DMS114 treated with DMSO at 0.1 percent for 48 hours (cell line): Measurements from ENCODE around the gene ASZ1.

Source experiments
- DNase-seq: peaks from one replicate; lab custom pipeline; 2025; ENCODE audit not compliant: unreplicated experiment; lab: John Stamatoyannopoulos, UW

ASZ1 gene

DNA sequence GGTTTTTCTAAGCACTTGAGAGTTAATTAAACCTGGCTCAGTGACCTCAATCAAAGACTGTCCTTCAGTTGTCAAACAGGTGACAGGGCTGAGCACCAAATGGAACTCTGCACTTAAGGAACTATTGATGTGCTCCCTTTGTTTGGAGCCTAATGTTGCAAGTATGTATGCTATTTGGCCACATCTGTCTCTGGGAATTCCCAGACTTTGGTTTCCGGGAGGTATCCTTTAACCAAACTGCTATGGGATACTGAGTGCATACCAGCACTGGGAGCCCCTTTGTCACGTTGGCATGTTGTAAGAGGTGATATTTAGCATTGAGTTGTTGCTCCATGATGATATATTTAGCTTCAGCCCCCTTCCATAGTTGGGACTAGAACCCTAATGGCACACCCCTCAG lies 25.2 kb downstream of the ASZ1 start:
- DNase-seq, result no peak

DNA sequence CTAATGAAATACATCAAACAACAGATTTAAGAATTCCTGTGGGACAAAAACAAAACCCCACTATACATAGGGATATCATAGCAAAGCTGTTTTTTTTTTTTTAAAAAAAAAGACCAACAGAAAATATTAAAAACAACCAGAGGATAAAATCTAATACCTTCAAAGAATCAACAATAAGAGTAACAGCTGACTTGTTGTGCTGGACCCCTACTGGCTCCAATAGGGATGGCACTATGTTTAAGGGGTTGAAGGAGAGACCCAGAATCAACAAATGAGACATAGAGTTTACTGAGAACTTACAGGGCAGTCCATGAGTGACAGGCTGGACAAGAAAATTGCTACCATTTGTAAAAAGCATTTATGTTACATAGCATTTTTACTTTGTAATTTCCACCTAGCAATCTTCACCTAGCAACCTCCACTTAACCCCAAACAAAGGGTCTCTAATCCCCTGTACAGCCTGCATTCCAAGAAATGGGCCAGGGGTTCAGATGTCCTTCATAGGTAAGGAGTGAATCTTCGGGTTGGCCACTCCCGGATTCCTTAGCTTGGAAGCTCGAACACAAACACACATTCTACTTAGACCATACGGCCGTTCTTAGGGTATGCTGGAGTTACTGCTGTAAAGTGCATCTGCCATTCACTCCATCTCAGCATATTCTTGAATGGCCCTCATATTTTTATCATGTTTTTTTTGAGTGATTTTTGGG lies 25.8 kb downstream of the ASZ1 start:
- no peak for DNase-seq

- peak; percentile 9 for DNase-seq
Observed at GRCh38 chr7:117399820-117400422, 27.4 kb downstream of the ASZ1 start.

- no peak for DNase-seq
Observed at GRCh38 chr7:117395743-117396142, 31.6 kb downstream of the ASZ1 start.

DNA sequence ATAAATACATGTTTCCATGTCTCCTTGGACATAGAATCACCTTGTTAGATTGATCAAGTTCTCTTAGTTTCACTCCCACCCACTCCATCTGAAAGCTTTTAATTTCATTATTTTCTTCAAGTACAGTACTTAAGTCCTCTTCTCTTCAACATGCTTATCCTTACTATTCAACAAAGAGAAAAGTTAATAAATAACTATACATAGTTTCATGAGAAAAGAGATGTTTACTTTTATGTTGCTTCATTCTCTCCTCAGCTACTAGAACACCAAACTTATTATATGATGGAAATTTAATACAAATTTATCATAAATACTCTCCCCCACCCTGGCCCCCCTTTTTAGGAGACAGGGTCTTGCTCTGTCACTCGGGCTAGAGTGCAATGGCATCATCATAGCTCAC lies 33.5 kb downstream of the ASZ1 start:
- DNase-seq, result no peak

DNA sequence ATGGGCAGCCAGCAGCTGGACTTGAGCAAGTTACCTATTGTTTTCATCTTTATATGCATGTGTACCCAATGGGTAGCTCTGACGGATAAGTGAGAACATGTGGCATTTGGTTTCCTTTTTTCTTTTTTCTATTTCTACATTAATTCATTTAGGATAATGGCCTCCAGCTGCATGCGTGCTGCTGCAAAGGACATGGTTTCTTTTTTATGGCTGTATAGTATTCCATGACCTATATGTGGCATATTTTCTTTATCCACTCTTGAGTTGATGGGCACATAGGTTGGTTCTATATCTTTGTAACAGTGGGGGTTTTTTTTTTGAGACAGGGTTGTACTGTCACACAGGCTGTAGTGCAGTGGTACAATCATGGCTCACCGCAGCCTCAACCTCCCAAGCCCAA lies 37.4 kb downstream of the ASZ1 start:
- DNase-seq, result no peak

DNA sequence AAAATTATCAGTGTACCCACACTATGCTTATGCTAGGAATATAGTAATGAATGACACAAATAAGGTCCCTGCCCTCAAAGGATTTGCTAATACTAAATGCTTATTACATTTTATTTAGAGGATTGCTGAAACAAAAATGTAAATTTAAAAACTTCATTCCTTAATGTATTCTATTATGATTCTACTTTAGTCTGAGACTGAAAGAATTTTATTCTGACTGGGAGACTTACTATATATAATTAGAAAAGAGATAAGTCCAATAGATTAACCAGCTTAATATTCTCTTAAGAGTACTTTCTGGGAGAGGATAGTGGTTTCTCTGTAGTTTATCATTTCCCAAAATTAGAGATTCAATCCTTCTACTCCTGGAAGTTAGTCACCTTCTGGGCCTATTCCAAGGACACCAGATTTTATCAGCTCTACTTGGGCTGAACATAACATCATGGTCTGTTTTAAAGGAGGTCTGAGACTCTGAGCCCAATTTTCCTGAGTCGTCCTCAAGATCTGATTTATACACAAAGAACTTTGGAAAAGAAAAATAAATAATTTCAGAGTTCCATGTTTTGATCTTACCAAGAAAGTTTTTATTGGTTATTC lies 41.1 kb downstream of the ASZ1 start:
- DNase-seq, result no peak

DNA sequence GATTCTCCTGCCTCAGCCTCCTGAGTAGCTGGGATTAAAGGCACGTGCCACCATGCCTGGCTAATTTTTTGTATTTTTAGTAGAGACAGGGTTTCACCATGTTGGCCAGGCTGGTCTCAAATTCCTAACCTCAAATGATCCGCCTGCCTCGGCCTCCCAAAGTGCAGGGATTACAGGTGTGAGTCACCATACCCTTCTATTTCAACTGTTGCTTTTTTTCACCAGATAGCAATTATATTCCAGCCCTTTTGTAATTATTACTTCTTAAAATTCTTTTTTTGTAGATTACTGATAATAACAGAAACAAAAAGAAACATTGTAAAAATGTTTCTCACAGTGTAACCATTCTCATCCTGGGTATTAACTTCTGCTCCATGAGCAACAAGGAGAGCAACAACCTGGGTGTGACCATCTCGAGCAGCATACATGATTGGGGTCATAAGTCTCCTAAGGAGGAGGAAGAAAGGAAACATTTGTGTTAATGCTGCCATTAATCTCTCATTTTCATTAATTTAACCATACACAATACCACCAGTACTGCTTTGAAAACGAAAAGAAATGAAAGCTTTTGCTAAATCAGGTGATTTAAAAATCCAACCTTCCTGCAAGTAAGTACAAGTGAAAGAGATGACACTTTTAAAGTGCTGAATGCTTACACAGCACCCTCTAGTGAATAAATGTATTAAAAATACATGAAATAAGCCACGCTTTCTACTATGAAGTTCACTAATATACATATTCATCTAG lies 41.8 kb downstream of the ASZ1 start:
- DNase-seq, result peak; percentile 20

- DNase-seq, result no peak
Observed at GRCh38 chr7:117384688-117385362, 42.5 kb downstream of the ASZ1 start.

DNA sequence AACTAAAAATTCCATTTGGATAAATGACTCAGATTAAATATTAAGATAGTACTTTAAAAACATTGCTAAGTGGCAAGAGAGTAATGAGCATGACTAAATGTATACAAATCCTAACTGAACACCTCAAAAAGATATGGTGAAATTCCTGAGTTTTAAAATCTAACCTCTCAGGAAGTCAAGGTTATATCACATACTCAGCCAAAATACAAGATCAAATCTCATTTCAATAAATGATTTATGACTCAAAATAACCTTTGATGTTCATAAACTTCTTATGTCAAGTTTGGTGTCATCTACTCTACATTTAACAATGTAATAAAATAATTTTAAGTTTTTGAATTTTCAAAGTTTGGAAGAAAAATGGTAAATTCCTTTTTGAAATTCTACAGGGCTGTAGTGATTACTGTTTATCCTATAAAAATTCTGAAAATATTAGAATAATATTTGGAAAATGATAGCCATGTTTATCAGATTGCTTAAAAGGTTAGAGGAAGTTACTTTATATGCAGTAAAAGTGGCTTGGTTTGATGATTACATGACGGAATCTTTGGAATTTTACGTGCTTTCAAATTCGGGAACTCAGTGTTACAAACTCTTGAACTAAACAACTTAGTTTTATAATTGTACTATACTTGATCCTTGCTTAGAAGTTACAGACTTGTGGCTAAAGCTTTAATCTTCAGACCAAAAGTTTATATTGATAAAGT lies 43.7 kb downstream of the ASZ1 start:
- DNase-seq, result no peak

DNA sequence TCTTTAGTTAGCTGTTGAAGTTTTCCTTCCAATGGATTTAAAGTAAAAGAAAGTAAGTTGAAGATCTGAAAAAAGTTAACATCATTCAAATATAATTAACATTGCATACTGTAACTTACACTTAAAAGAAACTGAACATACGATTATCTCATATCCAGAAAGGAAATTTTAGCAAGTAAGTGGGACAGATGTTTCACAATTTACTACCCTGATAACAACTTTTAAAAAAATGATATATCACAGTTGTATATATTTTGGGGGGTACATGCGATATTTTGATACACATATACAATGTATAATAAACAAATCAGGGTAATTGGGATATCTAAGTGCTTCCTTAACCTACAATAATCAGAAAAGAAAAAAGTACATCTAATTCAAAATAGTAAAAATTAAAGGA lies 44.2 kb downstream of the ASZ1 start:
- DNase-seq, result no peak

GRCh38 chr7:117381362-117381761 lies 45.9 kb downstream of the ASZ1 start:
- DNase-seq, result no peak

GRCh38 chr7:117375380-117375779 lies 51.9 kb downstream of the ASZ1 start:
- DNase-seq, result no peak

DNA sequence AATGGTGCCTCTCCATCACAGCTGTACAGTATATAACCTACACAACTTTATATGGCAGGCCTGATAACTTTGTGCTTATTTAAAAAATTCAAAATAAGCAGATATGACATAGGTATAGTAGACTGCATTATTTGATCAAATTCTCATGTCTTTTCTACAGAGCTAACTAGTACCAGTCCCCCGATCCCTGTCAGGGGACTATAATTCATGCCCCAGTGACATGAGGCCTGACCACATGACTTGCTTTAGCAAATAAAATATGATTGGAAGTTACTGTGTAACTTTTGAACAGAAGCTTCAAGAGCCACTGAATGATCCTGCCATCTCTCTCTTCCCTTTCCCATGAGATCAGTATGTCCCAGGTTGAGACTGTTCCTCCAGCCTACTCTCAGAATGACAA lies 55.2 kb downstream of the ASZ1 start:
- no peak for DNase-seq

DNA sequence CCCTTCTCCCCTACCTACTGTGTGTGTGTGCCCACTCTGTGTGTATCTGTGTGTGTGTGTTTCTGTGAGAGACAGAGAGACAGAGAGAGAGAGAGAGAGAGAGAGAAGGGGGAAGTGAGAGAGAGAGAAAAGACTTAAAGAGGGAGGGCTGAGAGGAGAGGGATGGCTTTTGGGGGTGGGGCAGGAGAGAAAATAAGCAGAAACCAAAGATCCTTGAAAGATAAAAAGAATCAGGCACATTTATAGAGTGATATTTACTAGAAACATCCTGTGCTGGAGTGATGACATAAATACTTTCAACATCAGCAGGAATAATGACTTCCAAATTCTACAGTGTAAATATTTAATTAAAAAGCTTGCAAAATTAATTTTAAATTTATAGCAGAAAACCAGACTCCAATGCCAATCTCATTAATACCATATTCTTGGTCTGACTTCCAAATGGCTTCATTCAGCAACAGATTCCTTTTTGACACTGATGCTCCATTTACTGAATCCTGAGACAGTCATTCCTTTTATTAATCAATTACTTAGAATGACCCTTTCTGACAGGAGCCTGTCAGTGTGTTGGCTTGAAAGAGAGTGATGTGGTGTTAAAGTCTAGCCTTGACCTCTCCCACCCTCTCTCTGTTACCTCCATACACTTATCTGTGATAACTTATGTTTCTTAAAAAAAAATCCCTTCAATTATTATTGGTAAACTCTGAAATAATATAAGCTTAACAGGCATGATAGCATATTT lies 62.8 kb downstream of the ASZ1 start:
- DNase-seq, result no peak

DNA sequence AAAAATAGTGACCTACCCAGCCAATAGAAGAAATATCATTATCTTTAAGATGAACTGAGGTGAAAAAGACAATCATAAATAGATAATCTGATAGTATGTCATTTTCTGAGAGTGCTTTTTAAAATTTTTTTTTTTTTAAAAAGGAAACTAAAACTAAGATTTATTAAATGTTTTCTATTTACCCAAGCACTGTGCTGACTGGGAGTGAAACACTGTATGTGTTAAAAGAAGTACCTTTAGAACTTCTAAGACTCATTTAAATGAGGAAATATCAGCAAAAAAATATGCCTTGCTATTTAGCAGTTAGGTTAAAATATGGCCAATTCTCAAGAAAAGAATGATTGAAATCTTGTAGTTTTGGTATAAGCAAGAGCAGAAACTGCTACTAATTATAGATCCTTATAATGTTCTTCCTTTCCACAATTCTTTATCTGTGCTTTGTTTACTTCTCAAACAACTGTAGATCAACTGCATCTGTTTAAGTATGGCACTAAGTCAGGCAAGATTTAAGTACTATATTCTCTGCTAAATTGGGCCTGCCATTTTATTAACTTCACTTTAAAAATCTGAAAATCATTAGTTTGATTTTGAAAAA lies 64.9 kb downstream of the ASZ1 start:
- DNase-seq, result no peak

GRCh38 chr7:117350027-117350426 lies 77.3 kb downstream of the ASZ1 start:
- DNase-seq, result no peak

DNA sequence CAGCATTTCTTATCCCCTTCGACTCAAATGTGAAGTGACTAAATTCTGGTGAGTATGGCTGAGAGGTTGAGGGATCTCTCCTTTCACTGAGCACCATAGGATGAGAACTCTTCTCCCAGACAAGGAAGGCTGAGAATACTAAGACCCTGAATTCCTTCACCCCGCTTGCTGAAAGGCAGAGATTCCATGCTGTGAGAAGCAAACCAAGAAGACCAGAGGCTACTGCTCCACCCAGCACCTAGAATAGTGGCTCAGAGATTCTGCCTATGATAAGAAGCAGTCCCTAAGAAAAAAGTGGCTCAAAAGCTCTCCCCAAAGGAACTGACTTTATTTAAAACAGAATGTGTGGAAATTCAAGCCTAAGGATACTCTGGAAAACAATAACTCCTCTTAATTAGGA lies 77.7 kb downstream of the ASZ1 start:
- DNase-seq, result no peak

DNA sequence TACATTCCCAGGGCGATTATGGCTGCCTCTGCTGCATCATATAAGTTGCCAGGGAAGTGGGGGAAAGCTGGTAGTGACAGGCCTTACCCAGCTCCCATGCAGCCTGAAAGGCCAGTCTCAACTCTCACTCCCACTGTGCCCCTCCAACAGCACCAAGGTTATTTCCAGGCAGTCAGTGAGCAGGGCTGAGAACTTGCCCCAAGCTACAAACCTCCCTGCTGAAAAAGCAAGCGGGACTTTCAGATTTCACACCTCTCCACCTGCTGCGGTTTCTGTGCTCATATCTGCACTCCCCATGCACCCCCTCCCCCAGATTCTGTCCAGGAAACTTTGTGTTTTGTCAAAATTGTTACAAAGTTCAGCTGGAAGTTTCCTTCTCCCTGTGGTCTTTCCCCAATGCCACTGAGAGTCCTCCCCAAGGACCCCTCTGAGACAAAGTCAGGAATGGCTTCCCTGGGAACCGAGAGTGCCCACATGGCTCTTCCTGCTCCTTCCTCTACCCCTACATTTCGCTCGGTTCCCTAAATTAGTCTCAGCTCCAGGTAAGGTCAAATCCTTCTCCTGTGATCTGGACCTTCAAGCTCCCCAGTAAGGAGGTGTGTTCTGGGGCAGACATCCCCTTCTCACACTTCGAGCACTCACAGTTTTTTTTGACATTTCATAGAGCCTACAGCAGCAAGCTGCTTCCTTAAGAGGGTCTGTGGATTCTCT lies 79.2 kb downstream of the ASZ1 start:
- no peak for DNase-seq
